Brain microvascular endothelial cell (primary cell): ENCODE results near the gene IRS1.

ENCODE experiments used
- DNase-seq: peaks from one replicate; pipeline ENCODE4 v3.0.0-alpha.2; 2020
- H3K27ac ChIP-seq: fragments of 250-450 bp; sonication (Bioruptor Pico); 2 replicates; pipeline ENCODE4 v1.5.1; 2020; ENCODE audit warnings: mild to moderate bottlenecking, moderate library complexity
- H3K27me3 ChIP-seq: fragments of 250-450 bp; sonication (Bioruptor Pico); replicated peaks from 2 replicates; pipeline ENCODE4 v1.5.1; 2020; ENCODE audit warnings: mild to moderate bottlenecking
- H3K36me3 ChIP-seq: fragments of 250-450 bp; sonication (Bioruptor Pico); replicated peaks from 2 replicates; pipeline ENCODE4 v1.5.1; 2020; ENCODE audit warnings: mild to moderate bottlenecking
- H3K4me3 ChIP-seq: 2 replicates; pipeline ENCODE4 v1.5.1; 2011; ENCODE audit warnings: low read depth, mild to moderate bottlenecking, control low read depth, low read length, moderate library complexity
- in situ Hi-C: cut with HindIII; loops from 2 replicates; pipeline ENCODE4 v1.10.0; 2017; ENCODE audit warnings: low sequenced_read_pairs, low pct_ligation_motif_present
- TF ChIP-seq, protein P1 (sequence below): IDR thresholded peaks from 2 replicates; pipeline ENCODE4 v1.5.1; 2011; ENCODE audit warnings: low read depth, mild to moderate bottlenecking, moderate library complexity, low read length, control low read depth, inconsistent platforms; ENCODE audit errors: missing control alignments

The IRS1 gene

GRCh38 chr2:226715347-226715990 lies 84.2 kb downstream of the IRS1 start:
- no peaks in the 10 kb centered on the region for H3K27me3 ChIP-seq
- DNase-seq, result no peak
- no peak overlapping the region for H3K27ac ChIP-seq
- TF ChIP-seq, protein P1, sequence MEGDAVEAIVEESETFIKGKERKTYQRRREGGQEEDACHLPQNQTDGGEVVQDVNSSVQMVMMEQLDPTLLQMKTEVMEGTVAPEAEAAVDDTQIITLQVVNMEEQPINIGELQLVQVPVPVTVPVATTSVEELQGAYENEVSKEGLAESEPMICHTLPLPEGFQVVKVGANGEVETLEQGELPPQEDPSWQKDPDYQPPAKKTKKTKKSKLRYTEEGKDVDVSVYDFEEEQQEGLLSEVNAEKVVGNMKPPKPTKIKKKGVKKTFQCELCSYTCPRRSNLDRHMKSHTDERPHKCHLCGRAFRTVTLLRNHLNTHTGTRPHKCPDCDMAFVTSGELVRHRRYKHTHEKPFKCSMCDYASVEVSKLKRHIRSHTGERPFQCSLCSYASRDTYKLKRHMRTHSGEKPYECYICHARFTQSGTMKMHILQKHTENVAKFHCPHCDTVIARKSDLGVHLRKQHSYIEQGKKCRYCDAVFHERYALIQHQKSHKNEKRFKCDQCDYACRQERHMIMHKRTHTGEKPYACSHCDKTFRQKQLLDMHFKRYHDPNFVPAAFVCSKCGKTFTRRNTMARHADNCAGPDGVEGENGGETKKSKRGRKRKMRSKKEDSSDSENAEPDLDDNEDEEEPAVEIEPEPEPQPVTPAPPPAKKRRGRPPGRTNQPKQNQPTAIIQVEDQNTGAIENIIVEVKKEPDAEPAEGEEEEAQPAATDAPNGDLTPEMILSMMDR, result no peak
- in situ Hi-C loops, result no loop called here
- H3K36me3 ChIP-seq, result no peaks in the 10 kb centered on the region
- H3K4me3 ChIP-seq, result no peak overlapping the region

- Histone ChIP-seq H3K36me3 (no peaks in the 10 kb centered on the region), H3K27ac (no peak overlapping the region), H3K27me3 (no peaks in the 10 kb centered on the region), H3K4me3 (no peak overlapping the region)
- TF ChIP-seq, protein P1, result no peak
- in situ Hi-C loops, result no loop called here
- no peak for DNase-seq
These were observed 86.7 kb downstream of the IRS1 start for GRCh38 chr2:226712941-226713340.

GRCh38 chr2:226711606-226712296 lies 87.9 kb downstream of the IRS1 start:
- TF ChIP-seq, protein P1, result no peak
- no peaks in the 10 kb centered on the region for H3K27me3 ChIP-seq
- no peaks in the 10 kb centered on the region for H3K36me3 ChIP-seq
- no peak for DNase-seq
- in situ Hi-C loops, result no loop called here
- no peak overlapping the region for H3K27ac ChIP-seq
- no peak overlapping the region for H3K4me3 ChIP-seq

- no peak for DNase-seq
- in situ Hi-C loops, result no loop called here
- no peaks in the 10 kb centered on the region for H3K27me3 ChIP-seq
- TF ChIP-seq, protein P1, result no peak
- H3K36me3 ChIP-seq, result no peaks in the 10 kb centered on the region
- H3K4me3 ChIP-seq, result no peak overlapping the region
- H3K27ac ChIP-seq, result no peak overlapping the region
These were observed 92.1 kb downstream of the IRS1 start for GRCh38 chr2:226707499-226707898.

DNA sequence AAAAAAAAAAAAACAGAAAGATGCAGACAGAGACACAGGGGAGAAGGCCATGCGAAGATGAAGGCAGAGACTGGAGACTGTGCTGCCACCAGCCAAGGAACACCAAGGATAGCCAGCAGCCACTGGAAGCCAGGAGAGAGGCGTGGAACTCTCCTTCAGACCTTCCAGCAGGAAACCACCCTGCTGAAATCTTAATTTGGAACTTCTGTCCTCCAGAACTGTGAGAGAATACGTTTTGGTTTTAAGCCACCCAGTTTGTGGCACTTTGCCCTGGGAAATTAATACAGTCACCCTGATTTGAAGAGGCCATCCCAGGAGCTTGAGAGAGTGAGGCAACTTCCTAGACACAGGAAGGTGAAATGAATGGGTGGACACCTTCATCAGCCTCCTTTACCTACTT lies 93.7 kb downstream of the IRS1 start:
- TF ChIP-seq, protein P1, result no peak
- no peak for DNase-seq
- Histone ChIP-seq H3K36me3 (no peaks in the 10 kb centered on the region), H3K27ac (no peak overlapping the region), H3K4me3 (no peak overlapping the region), H3K27me3 (no peaks in the 10 kb centered on the region)
- in situ Hi-C loops, result no loop called here
